HG02943 (cell line): Measurements from ENCODE around the gene PPP1R3F.
"Not testable (repeated sequence)": the region's sequence is repeated elsewhere in the genome, so short reads cannot be mapped to it uniquely, and the experiment has no call there.

Source experiments
- ATAC-seq: cut with Tn5 transposase; IDR thresholded peaks from one replicate; pipeline ENCODE4 v1.9.1; 2021; ENCODE audit warnings: mild to moderate bottlenecking, low read depth, moderate library complexity; ENCODE audit not compliant: unreplicated experiment

The PPP1R3F gene

DNA sequence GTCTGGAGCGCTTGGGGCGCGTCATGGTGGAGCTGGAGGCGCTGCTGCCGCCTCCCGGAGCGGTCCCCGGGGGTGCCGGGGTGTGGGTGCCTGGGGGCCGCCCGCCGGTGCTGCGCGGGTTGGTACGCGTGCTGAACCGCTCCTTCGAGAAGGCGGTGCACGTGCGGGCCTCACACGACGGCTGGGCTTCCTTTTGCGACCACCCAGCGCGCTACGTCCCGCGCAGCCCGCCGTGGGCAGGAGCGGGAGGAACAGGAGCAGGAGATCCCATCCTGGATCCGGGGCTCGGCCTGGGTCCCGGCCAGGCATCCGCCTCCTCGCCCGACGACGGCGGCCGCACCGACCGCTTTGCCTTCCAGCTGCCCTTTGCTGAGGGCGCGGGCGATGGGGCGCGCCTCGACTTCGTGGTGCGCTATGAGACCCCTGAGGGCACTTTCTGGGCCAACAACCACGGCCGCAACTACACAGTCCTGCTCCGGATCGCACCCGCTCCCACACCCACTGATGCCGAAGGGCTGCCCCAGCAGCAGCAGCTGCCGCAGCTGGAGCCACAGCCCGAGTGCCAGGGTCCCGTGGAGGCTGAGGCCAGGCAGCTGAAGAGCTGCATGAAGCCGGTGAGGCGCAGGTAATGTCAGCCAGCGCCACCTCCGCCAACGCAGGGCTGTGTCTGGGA lies 792 bp downstream of the PPP1R3F start:
- no peak for ATAC-seq

DNA sequence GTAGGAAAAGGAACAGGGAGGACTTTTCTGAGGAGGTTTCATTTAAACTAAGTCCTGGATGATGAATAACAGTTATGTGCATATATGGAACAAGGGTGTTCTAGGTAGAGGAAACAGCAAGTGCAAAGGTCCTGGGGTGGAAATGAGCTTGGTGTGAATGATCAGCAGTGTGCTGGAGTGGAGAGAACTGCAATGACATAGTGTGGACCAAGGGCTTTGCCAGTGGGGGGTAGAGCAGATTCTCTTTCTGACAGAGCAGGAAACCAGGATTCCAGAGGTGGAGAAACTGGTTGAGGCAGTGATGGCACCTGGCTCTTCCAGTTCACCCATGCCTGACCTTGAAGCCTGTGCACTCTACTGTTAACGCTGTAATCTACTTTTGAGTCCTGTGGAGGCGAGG lies 1.7 kb downstream of the PPP1R3F start:
- ATAC-seq: no peak

DNA sequence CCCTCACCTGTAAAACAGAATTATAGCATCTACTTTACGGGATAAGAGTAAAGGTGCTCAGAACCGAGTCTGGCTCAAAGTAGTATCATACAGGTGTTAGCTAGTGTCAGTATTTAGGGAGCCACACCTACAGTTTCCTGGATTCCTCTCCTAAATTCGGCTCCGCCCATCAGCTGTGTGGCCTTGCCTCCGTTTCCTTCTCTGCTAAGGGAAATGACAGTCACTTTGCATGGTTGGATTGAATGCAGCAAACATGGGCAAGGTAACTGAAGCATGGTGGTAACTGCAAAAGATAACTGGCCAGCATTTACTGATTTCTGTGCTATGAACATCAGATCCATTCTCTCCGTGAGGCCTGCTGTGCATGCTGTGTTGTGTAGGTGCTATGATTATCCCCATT lies 2.8 kb downstream of the PPP1R3F start:
- ATAC-seq: no peak

DNA sequence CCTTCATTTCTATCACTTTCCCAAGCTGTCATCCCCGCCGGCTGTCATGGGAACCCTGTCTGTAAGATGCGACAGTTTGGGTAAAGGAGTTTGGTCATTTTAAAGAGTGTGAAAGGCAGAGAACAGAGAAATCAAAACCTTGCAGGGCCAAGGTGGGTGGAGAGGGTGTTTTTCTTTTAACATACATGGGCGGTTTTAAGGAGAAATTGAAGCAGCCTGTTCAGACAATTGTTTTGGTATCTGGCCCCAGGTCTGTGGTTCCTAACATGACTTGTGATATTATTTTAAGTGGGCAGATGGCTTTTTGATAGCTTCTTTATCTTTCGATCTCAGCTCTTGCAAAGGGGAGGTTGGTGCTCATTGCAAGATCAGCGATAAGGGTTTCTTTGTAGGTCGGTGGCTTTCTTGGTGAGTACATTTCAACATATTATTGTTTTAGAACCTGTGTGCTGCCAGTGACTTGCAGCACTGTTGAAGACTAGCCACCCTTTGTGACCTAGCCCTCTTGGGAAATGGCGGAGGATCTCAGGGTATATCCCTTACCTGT lies 3.7 kb downstream of the PPP1R3F start:
- ATAC-seq: no peak

DNA sequence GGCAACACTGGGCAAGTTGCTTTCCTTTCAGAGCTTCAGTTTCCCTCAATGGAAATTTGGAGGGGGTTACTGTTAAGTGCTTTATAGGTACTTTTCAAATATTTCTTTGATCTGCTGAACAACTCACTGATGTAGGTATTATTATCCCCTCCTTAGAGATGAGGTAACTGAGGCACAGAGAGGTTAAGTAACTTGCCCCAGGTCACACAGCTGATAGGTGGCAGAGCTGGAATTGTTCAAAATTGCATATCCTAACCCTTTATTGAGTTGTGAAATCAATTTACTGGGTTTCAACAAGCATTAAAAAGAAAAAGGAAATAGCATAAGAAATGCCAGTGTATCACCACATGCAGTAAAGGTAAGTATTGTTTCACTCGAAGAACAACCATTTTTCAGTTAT lies 6.6 kb downstream of the PPP1R3F start:
- ATAC-seq: no peak

DNA sequence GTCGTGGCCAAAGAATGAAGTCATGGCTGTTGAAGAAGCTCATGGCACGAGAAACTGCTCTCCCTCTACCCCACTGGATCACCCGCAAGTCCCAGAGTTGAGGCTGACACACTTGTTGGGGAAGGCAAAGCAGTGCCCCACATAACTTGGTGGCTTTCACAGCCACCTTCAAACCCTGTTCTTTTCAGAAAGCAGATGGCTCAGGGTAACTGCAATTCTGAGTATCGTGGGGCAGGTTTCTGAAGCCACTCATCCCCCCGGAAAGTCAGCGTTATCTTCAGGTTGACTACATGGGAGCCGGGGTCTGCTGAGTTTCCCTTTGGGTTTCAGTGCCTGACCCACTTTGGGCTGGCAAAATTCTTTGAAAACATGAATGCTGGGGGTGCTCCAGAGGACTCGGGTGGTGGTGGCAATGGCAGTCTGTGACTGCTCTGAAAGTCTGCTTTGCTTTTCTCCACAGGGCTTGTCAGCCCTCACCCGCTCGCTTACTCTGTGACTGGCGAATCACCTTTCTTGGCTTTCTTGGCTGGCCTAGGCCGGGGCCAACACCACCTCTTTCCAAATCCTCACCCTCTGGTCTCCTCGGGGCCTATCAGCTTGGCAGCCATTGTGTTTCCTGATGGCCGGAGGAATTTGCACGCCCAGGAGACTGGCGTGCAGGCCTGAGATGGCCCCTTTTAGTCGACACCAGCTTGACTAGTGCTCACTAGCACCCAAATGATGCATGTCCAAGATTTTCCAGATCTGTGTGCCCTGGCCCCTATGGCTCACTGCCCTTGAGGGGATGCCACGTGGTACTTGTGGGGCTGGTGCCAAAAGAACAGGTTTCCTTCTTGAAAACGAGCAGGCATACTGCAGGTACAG lies 7.3 kb downstream of the PPP1R3F start:
- no peak for ATAC-seq

DNA sequence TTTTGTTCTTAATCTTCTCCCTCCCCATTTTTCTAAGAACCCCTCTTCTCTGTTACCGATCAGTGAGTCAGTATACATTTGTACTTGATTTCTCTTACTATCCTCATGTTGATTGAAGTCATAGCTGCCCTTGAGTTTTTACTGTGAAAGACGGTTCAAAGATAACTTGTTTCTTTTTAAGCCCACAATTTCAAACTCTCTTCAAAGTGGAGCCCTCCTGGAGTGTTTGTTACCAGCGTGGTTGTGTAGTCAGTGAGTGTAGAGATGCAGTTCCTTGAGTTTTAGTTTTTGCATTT lies 7.9 kb downstream of the PPP1R3F start:
- no peak for ATAC-seq

DNA sequence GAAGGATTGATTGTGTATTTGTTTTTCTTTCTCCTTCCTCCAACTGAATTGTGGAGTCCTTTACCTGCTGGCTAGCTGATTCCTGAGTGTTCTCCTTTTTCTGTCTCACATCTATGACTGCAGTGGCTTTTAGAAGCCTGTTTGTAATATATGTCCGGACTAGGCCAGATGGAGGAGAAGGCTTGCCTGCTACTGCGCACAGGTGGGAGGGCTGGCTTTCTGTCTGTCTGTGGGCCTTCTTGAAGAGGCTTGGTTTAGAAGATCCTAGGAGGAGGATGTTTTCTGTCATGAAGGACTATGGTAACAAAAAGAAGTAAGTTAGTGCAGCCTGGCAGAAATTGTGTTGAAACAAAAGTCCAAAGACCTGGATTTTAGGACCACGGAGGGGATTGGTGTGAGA lies 8.5 kb downstream of the PPP1R3F start:
- no peak for ATAC-seq

DNA sequence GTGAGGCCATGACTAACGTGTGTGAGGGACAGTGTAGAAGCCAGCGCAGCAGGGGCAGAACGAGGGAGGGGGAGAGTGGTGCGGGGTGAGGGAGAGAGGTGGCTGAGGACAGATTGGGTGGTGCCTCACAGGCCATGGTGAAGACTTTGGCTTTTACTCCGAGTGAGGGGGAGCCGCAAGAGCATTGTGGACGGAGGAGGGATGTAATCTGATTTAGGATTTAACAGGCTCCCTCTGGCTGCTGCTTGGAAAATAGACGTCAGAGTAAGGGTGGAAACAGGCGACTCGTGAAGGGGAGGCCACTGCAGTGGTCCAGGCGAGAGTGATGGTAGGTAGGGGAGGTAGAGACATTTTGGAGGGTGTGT lies 13.0 kb downstream of the PPP1R3F start:
- no peak for ATAC-seq

DNA sequence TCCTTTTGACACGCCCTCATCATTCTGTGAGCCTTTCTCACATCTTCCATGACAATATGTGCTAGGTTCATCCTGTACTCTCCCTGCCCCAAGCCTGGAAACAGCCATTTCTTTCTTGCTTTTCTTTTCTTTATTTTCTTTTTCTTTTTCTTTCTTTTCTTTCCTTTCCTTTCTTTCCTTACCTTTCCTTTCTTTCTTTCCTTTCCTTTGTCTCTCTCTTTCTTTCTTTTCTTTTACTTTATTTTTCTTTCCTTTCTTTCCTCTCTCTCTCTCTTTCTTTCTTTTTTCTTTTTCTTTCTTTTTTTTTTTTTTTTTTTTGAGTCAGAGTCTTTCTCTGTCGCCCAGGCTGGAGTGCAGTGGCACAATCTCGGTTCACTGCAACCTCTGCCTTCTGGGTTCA lies 14.6 kb downstream of the PPP1R3F start:
- no peak for ATAC-seq

DNA sequence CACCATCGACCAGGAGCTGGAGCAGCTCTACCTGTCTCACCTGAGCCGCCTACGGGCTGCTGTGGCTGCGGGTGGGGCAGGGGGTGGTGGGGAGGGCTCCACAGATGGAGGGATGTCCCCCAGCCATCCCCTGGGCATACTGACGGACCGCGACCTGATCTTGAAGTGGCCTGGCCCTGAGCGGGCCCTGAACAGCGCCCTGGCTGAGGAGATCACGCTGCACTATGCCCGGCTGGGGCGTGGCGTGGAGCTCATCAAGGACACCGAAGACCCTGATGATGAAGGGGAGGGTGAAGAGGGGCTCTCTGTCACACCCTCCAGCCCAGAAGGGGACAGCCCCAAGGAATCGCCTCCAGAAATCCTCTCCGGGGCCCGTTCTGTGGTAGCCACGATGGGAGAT lies 16.5 kb downstream of the PPP1R3F start:
- ATAC-seq: no peak

DNA sequence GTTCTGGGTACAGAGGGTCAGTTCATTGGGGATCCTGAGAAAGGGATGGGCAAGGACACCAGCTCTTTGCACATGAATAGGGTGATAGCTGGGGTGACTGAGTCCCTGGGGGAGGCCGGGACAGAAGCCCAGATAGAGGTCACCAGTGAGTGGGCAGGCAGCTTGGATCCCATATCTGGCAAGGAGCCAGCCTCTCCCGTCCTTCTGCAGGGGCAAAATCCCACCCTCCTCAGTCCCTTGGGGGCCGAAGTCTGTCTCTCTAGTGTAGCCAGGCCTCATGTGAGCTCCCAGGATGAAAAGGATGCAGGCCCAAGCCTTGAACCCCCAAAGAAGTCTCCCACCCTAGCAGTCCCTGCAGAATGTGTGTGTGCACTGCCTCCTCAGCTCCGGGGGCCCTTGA lies 17.0 kb downstream of the PPP1R3F start:
- ATAC-seq: no peak

DNA sequence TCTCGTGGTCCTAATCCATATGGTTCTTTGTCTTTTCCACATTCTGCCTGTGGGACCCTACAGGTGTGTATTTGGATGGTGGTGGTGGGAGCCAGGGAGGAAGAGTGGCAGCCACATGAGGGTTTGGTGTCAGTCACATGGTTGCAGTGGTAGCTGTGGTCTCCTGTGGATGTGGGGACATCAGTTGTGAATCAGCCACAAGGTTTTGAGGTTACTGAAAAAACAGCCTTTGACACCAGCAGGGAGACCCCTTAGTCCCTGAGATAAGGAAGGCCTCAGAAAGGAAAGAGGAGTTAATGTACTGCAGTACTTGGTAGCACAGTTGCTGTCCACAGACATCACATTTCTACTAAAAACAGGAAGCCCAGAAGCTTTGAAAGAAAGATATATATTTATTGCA lies 18.1 kb downstream of the PPP1R3F start:
- no peak for ATAC-seq

DNA sequence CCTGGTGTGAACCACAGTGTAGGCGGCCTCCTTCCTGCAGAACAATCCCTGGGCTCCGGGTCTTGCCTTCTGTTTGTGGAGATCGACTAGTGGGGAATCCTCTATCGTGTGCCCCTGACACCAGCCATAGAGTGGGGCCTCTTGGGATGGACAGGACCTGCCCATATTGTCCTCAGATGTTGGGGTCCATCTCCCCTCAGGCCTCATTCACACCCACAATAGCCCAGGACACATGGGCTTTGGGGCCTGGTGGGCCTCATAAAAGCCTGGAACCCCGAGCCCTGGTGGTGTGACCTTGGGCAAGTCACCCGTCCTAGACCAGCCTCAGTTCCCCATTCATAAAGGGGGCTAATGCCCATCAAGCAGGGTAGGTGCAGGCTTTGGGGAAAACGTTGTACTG lies 20.6 kb downstream of the PPP1R3F start:
- no peak for ATAC-seq

DNA sequence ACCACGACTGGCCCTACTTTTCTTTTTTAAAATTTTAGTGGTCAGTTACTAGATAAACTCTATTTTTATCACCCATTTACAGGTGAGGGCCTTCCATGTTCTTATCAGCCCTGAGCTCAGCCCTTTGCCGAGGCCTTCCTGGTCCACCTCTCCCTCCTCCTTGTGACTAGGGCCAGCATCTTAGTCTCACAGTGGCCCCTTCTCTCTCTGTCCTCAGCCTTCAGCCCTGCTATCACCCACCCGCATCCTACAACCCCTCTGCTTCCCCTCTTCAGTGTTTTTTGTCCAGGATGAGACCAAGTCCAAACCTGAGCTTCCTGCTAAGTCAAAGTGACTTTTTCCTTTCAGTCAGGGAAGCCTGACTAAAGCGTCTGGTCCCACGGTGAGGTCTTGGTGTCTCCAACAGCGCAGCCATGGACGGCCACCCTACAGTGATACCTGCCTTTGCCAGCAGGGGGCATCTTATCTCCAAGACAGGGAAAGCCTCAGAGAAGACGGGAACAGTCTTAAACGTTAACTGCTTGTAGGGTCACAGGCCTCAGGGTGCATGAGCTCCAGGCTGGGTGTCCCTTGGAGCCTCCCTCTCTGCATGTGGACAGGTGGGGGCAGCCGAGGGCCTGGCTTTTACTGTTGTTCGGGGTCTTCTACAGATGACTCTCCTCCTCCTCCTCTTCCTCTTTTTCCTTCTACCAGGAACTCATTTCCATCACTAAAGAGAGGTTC lies 22.2 kb downstream of the PPP1R3F start:
- no peak for ATAC-seq

DNA sequence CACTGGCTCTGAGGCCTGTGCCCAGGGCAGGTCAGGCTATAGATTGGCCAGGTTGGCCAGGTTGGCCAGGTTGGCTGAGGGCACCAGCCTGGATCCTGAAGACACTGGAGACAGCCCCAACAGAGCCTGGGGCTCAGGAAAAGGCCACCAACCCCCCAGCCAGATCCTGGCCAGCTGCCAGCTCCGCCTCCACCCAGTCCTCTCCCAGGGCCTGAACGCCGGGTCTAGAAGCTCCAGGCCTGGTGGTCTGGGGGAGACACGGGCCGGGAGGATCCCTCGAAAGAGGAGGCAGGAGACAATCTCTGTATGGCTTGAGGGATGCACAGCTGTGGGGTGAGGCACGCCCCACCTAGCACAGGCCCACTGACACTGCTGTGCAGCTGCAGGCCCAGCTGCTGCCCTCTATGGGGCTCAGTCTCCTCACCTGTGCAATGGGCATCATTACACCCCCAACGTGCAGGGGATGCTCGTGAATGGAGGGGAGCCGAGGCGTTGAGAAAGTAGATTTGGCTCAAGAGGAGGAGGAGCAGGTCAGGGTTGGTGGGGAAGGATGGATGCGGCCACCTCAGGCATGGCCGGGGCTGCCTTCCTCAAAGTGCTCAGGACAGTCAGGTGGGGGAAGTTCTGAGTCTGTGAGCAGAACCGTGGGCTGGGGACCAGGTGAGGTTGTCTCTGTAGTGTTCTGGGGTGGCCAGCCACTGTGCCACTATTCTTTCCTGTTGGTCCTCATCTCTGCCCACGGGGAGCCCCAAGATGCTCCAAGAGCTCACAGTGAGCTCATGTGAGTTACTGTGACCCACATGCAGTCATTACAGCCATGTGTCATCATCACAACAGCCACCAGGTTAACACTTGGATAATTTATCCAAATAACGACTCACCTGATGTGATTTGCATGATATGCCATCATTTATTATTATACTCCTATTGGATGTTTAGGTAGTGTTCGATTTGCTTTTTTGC lies 23.1 kb downstream of the PPP1R3F start:
- ATAC-seq: no peak

DNA sequence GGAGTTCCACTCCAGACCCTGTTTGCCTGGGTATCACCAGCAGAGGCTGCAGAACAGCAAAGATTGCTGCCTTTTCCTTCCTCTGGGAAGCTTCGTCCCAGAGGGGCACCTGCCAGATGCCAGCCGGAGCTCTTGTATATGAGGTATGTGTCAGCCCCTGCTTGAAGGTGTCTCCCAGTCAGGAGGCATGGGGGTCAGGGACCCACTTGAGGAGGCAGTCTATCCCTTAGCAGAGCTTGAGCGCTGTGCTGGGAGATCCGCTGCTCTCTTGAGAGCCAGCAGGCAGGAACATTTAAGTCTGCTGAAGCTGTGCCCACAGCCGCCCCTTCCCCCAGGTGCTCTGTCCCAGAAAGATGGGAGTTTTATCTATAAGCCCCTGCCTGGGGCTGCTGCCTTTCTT lies 29.7 kb downstream of the PPP1R3F start:
- ATAC-seq: not testable (repeated sequence)

DNA sequence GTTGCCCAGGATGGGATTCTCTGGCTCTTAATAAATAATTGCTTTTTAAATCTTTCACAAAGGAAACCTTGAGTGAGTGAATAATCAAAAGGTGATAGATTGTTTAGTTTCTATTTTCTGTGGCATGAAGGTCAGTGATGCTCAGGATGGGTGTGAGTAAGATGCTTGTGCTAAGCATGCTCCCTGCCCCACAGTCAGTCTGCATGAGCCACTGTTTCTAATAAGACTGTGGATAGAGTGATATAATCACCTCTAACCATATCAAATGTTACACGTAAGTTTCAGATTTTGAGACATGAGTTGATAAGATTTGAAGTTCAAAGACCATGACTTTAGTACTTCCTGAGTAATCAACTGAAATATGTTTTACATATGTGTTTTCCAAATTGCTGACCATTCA lies 31.1 kb downstream of the PPP1R3F start:
- ATAC-seq: no peak

DNA sequence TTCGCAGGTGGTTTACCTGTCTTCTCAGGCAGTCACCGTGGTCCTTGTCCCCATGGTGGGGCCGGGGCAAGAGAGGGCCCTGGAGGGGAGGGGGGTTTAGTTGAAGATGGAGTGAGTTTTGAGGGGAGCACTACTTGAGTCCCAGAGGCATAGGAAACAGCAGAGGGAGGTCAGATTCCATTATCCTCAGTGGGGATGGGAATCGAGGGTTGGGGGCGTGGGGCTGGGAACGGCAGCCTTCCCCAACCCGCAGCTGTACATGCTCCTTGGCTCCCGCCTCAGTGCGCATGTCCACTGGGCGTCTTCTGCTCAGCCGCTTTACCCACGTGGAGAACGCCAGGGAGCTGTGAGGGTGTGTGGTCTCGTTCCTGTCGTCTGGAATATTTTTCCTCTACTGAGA lies 33.8 kb downstream of the PPP1R3F start, which contains the start of gene GAGE10:
TSS of gene GAGE10 (plus strand) at position 301 of the 400 bp plus-strand sequence. CDS start 1,214 bp downstream, outside the sequence.
- no peak for ATAC-seq

DNA sequence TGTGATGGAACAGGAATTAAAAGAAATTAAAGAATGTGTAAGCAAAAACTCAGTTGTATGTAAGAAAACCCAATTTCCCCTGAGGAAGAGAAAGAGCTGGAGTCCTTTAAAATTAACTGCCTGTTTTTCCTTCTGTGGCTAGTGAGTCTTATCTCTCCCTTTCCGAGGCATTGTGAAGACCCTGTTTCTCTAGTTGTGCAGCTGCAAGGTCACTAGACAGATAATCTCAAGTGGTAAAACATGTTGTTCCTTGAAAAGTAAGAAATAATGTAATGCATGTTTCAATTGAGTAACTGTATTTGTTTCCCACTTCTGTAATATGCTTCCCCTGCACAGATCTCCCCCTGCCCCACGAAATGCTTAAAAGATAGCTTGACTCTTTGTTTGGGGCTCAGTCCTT lies 38.2 kb downstream of the PPP1R3F start:
- not testable (repeated sequence) for ATAC-seq
